K562 (cell line): ENCODE measurements around the gene EXOC4. TPM values are rescaled to one million over a fixed set of nuclear protein-coding genes. Genes with fewer than 3 reads are reported as not detected.

Experiments used
- ATAC-seq: fragments of 200-7000 bp; cut with Tn5 transposase; 3 replicates; pipeline ENCODE4 v1.9.1; 2020; ENCODE audit warnings: moderate library complexity
- BruUV-seq: library from RNA; stranded (reverse); fragments of 400-500 nt; replicated peaks from 2 replicates; lab custom pipeline; 2021; lab: Mats Ljungman, UMichigan
- CTCF ChIA-PET: fragments of 300-600 bp; formaldehyde crosslinking; extraction: SDS; loops from one replicate; lab custom pipeline; 2021; ENCODE audit warnings: low intra/inter-chr PET ratio; lab: Yijun Ruan, JAX
- POLR2A ChIA-PET: fragments of 300-600, 350-650 bp; sonication (Branson Sonifier 250); formaldehyde crosslinking; extraction: SDS; loops from one replicate; lab custom pipeline; 2021; ENCODE audit warnings: antibody characterized with exemption, inconsistent platforms; lab: Yijun Ruan, JAX
- DNase-seq, 4 experiments: peaks; one replicate each; pipeline versions ENCODE4 v3.0.0 to v3.0.0-alpha.2; 2011 to 2018; ENCODE audit warnings: low spot score in 3 of 4, mixed read lengths in 3 of 4; ENCODE audit errors: extremely low read depth in 1 of 4
- FAIRE-seq: peaks from 2 replicates; lab custom pipeline; 2011; peaks lifted over from hg19 to GRCh38; lab: Jason Lieb, UNC
- H2AFZ ChIP-seq: 2 replicates; pipeline ENCODE4 v1.6.0; 2011; ENCODE audit warnings: low read depth, low read length, control low read depth, inconsistent platforms
- H3K27ac ChIP-seq: fragments of 200-600 bp; 3 replicates; pipeline ENCODE4 v1.8.0; 2011; ENCODE audit warnings: low read depth, mild to moderate bottlenecking, control low read depth, inconsistent platforms, low read length, moderate library complexity, mixed read lengths; ENCODE audit errors: extremely low read depth
- H3K27me3 ChIP-seq, 2 experiments: fragments of 300-600 bp in 1 of 2; 2 replicates in 1 of 2; 3 replicates in 1 of 2; pipeline versions ENCODE4 v1.6.0 to v1.8.0; 2011; ENCODE audit warnings: inconsistent platforms in 2 of 2, low read length in 2 of 2, mild to moderate bottlenecking in 1 of 2, mixed read lengths in 1 of 2, moderate library complexity in 1 of 2; ENCODE audit not compliant: control insufficient read depth in 2 of 2, insufficient read depth in 2 of 2
- H3K36me3 ChIP-seq: fragments of 300-600 bp; 3 replicates; pipeline ENCODE4 v1.8.0; 2011; ENCODE audit warnings: mild to moderate bottlenecking, low read length, inconsistent platforms; ENCODE audit not compliant: control insufficient read depth, insufficient read depth
- H3K4me1 ChIP-seq, 2 experiments: fragments of 200-600 bp in 1 of 2; replicated peaks in 1 of 2; 2 replicates in 1 of 2; 3 replicates in 1 of 2; pipeline versions ENCODE4 v1.5.1 to v1.8.0; 2011; ENCODE audit warnings: inconsistent platforms in 2 of 2, low read length in 2 of 2, mild to moderate bottlenecking in 1 of 2, mixed read lengths in 1 of 2, moderate library complexity in 1 of 2; ENCODE audit not compliant: control insufficient read depth in 2 of 2, insufficient read depth in 2 of 2
- H3K4me2 ChIP-seq: 2 replicates; pipeline ENCODE4 v1.6.1; 2011; ENCODE audit warnings: low read length, control low read depth, inconsistent platforms, mixed read lengths; ENCODE audit not compliant: insufficient read depth
- H3K4me3 ChIP-seq: fragments of 200-600 bp; sonication (generic), shearing (Covaris generic); 2 replicates; pipeline ENCODE4 v1.5.1; 2016; ENCODE audit warnings: control low read depth, inconsistent platforms
- H3K79me2 ChIP-seq: fragments of 200-600 bp; 3 replicates; pipeline ENCODE4 v1.8.0; 2011; ENCODE audit warnings: low read length, inconsistent platforms; ENCODE audit not compliant: control insufficient read depth, insufficient read depth
- H3K9ac ChIP-seq, 2 experiments: 2 replicates each; pipeline versions ENCODE4 v1.6.0 to v1.6.1; 2011; ENCODE audit warnings: low read depth in 2 of 2, low read length in 2 of 2, control low read depth in 1 of 2, inconsistent platforms in 1 of 2, mild to moderate bottlenecking in 1 of 2, mixed read lengths in 1 of 2; ENCODE audit not compliant: insufficient read depth in 1 of 2
- H3K9me1 ChIP-seq: one replicate; pipeline ENCODE4 v1.6.0; 2011; ENCODE audit warnings: inconsistent platforms, mild to moderate bottlenecking, low read length, moderate library complexity; ENCODE audit not compliant: control insufficient read depth, insufficient read depth
- H3K9me3 ChIP-seq: replicated peaks from 2 replicates; pipeline ENCODE4 v1.5.1; 2011; ENCODE audit warnings: low read depth, low read length, inconsistent platforms; ENCODE audit not compliant: control insufficient read depth, insufficient read depth
- H4K20me1 ChIP-seq: replicated peaks from 2 replicates; pipeline ENCODE4 v1.6.1; 2011; ENCODE audit warnings: low read length, inconsistent platforms, mixed read lengths; ENCODE audit not compliant: control insufficient read depth, insufficient read depth
- KLF10 ChIP-seq: fragments of 250-450 bp; sonication (Bioruptor Pico); IDR thresholded peaks from 2 replicates; pipeline ENCODE4 v1.6.1; 2021; ENCODE audit warnings: matching md5 sums
- MED1 ChIP-seq: sonication (generic); formaldehyde crosslinking; IDR thresholded peaks from 2 replicates; pipeline ENCODE4 v1.8.1; 2023; ENCODE audit warnings: missing genetic modification reagents, borderline replicate concordance
- PTTG1 ChIP-seq: fragments of 450-650 bp; IDR thresholded peaks from 2 replicates; pipeline ENCODE4 v1.6.1; 2016; ENCODE audit warnings: low read depth, mild to moderate bottlenecking, missing genetic modification characterization, missing compliant biosample characterization
- RAD21 ChIP-seq, 2 experiments: fragments of 250-450 bp in 1 of 2; fragments of 450-650 bp in 1 of 2; sonication (Bioruptor Pico) in 1 of 2; formaldehyde crosslinking in 1 of 2; IDR thresholded peaks in 1 of 2; conservative IDR thresholded peaks in 1 of 2; 2 replicates each; pipeline versions ENCODE4 v1.4.0 to v1.8.0; 2020 to 2022; ENCODE audit warnings: mild to moderate bottlenecking in 2 of 2, moderate library complexity in 1 of 2
- TSHZ1 ChIP-seq: fragments of 250-450 bp; sonication (Bioruptor Pico); IDR thresholded peaks from 2 replicates; pipeline ENCODE4 v1.4.0; 2020; ENCODE audit warnings: mild to moderate bottlenecking, moderate library complexity
- XRCC4 ChIP-seq: IDR thresholded peaks from one replicate; pipeline ENCODE4 v1.6.1; 2011; ENCODE audit not compliant: insufficient read depth, insufficient read length; ENCODE audit errors: extremely low read depth
- WGBS: fragments of 100-300 bp; shearing (Covaris generic); methylation state at CpG from one replicate; pipeline ENCODE4 v1.1.6; 2016; ENCODE audit warnings: low coverage, mixed read lengths; ENCODE audit not compliant: insufficient coverage; ENCODE audit errors: missing lambda C conversion rate; 5-methylcytosine and 5-hydroxymethylcytosine counted together
- in situ Hi-C: fragments of 300-500 bp; cut with MboI; formaldehyde crosslinking; loops from 4 replicates; pipeline ENCODE4 v1.15.0; 2018; ENCODE audit warnings: inconsistent platforms, mixed read lengths
- intact Hi-C: fragments of 100-400 bp; cut with micrococcal nuclease; formaldehyde crosslinking; loops from 2 replicates; pipeline ENCODE4 v1.14.2; 2022
- polyA plus RNA-seq, 8 experiments: library from polyadenylated mRNA; depleted of rRNA in 4 of 8; stranded (reverse) in 5 of 8; unstranded in 3 of 8; fragments of >200 nt; fragmentation: Nextera tagmentation in 2 of 8; fragmentation: Illumina TruSeq in 1 of 8; extraction: Ambion mirVana in 2 of 8; extraction: Trizol in 1 of 8; gene quantifications; 2 replicates each; pipeline versions ENCODE4 v1.2.1 to v1.2.3, GENCODE V29; 2011 to 2014; ENCODE audit warnings: inconsistent platforms in 1 of 8, missing spikeins in 1 of 8
- total RNA-seq, 7 experiments: library from RNA; depleted of rRNA in 6 of 7; stranded (reverse); fragments of >200 nt in 6 of 7; fragmentation: Illumina TruSeq in 2 of 7; extraction: Trizol in 2 of 7; gene quantifications; 2 replicates each; pipeline versions ENCODE4 v1.2.1 to v1.2.3, GENCODE V29; 2011 to 2021; ENCODE audit warnings: low replicate concordance in 1 of 7
- TF ChIP-seq, protein P1 (sequence below), 3 experiments: IDR thresholded peaks in 2 of 3; conservative IDR thresholded peaks in 1 of 3; 2 replicates each; pipeline ENCODE4 v1.5.1; 2011 to 2012; ENCODE audit warnings: low read length in 3 of 3, mild to moderate bottlenecking in 3 of 3, control low read depth in 2 of 3, improper control_type of control experiment in 1 of 3, inconsistent platforms in 1 of 3, low read depth in 1 of 3, mixed read lengths in 1 of 3, moderate library complexity in 1 of 3; ENCODE audit not compliant: insufficient read depth in 2 of 3
- TF ChIP-seq, protein P2 (sequence below): fragments of 450-650 bp; formaldehyde crosslinking; IDR thresholded peaks from 2 replicates; pipeline ENCODE4 v1.4.0; 2020; ENCODE audit warnings: mild to moderate bottlenecking, mixed read lengths

Gene EXOC4
- total and polyA plus RNA-seq, 9 of the 15 experiments (the other 6 are each of a cell fraction or from before 2014, with no cell fraction given): 18.5 to 73.1 (median 46.6) TPM

- ATAC-seq (no peak), FAIRE-seq (no peak), DNase-seq (no peak)
- Histone ChIP-seq H3K9me3 (no peaks in the 10 kb centered on the region), H3K9me1 (no peaks in the 10 kb centered on the region), H3K9ac (no peak overlapping the region), H4K20me1 (no peaks in the 10 kb centered on the region), H3K79me2 (no peaks in the 10 kb centered on the region), H2AFZ (no peak overlapping the region), H3K36me3 (no peaks in the 10 kb centered on the region), H3K27ac (no peak overlapping the region), H3K4me3 (no peak overlapping the region), H3K27me3 (no peaks in the 10 kb centered on the region), H3K4me1 (no peaks in the 10 kb centered on the region), H3K4me2 (no peak overlapping the region)
- CTCF ChIA-PET: no interaction called here
- 28% methylated on average over 2 of the region's 2 CpGs for WGBS
- TF ChIP-seq, protein P1, sequence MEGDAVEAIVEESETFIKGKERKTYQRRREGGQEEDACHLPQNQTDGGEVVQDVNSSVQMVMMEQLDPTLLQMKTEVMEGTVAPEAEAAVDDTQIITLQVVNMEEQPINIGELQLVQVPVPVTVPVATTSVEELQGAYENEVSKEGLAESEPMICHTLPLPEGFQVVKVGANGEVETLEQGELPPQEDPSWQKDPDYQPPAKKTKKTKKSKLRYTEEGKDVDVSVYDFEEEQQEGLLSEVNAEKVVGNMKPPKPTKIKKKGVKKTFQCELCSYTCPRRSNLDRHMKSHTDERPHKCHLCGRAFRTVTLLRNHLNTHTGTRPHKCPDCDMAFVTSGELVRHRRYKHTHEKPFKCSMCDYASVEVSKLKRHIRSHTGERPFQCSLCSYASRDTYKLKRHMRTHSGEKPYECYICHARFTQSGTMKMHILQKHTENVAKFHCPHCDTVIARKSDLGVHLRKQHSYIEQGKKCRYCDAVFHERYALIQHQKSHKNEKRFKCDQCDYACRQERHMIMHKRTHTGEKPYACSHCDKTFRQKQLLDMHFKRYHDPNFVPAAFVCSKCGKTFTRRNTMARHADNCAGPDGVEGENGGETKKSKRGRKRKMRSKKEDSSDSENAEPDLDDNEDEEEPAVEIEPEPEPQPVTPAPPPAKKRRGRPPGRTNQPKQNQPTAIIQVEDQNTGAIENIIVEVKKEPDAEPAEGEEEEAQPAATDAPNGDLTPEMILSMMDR (IDR thresholded peaks at IDR 0.05 in 2 of 3, conservative IDR thresholded peaks at IDR 0.05 in 1 of 3; ENCODE audit: insufficient read depth in 2 of 3, low read depth in 1 of 3, low read length in 3 of 3): peak in 1 of 3 experiments; percentile 41; a peak in 3 of 6 replicates
- TF ChIP-seq, protein P2, sequence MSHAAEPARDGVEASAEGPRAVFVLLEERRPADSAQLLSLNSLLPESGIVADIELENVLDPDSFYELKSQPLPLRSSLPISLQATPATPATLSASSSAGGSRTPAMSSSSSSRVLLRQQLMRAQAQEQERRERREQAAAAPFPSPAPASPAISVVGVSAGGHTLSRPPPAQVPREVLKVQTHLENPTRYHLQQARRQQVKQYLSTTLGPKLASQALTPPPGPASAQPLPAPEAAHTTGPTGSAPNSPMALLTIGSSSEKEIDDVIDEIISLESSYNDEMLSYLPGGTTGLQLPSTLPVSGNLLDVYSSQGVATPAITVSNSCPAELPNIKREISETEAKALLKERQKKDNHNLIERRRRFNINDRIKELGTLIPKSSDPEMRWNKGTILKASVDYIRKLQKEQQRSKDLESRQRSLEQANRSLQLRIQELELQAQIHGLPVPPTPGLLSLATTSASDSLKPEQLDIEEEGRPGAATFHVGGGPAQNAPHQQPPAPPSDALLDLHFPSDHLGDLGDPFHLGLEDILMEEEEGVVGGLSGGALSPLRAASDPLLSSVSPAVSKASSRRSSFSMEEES (CRISPR knock-in tag): no peak
- no peak for TF ChIP-seq MED1 (CRISPR knock-in tag)
- TF ChIP-seq KLF10 (CRISPR knock-in tag): no peak
- no peak for TF ChIP-seq TSHZ1
- TF ChIP-seq PTTG1 (tag): no peak
- no peak for TF ChIP-seq XRCC4
- TF ChIP-seq RAD21 (CRISPR knock-in tag; conservative IDR thresholded peaks at IDR 0.05 in 1 of 2, IDR thresholded peaks at IDR 0.05 in 1 of 2): peak in 1 of 2 experiments; percentile 23; a peak in 1 of 4 replicates
- BruUV-seq: no TSS peak
- POLR2A ChIA-PET: interaction anchor here (0.6 kb wide), 1 partner anchor 631 kb away, joined by 3 read pairs; no protein-coding TSS in a partner anchor
- intact Hi-C loops: no loop called here
- in situ Hi-C loops: no loop called here
Measured at GRCh38 chr7:133564484-133564883, 311.6 kb downstream of the EXOC4 start.
